Omental fat pad (tissue), 4 donors: ENCODE data around the gene DPYSL5. TPM values are rescaled to one million over a fixed set of nuclear protein-coding genes. Genes with fewer than 3 reads are reported as not detected.

Source experiments
- ATAC-seq: fragments of 150-250 bp; one replicate; pipeline ENCODE4 v1.9.1; 2016; ENCODE audit warnings: mild to moderate bottlenecking, moderate library complexity; ENCODE audit not compliant: low FRiP score
- DNase-seq: peaks from one replicate; pipeline ENCODE4 v3.0.0-alpha.2; 2019; ENCODE audit warnings: low spot score
- total RNA-seq, 4 donors: library from RNA; depleted of rRNA; stranded (reverse); fragments of >200 nt; gene quantifications; one replicate each; pipeline ENCODE4 v1.1.0, GENCODE V29; 2016
- TF ChIP-seq, protein P1 (sequence below), 3 donors: fragments of 450-650 bp; IDR thresholded peaks; one replicate each; pipeline ENCODE4 v1.5.1; 2016 to 2017; ENCODE audit warnings: antibody characterized with exemption in 3 of 3, mild to moderate bottlenecking in 3 of 3, moderate library complexity in 2 of 3

Gene DPYSL5
- total RNA-seq, 4 donors from 2014 or later: not detected

DNA sequence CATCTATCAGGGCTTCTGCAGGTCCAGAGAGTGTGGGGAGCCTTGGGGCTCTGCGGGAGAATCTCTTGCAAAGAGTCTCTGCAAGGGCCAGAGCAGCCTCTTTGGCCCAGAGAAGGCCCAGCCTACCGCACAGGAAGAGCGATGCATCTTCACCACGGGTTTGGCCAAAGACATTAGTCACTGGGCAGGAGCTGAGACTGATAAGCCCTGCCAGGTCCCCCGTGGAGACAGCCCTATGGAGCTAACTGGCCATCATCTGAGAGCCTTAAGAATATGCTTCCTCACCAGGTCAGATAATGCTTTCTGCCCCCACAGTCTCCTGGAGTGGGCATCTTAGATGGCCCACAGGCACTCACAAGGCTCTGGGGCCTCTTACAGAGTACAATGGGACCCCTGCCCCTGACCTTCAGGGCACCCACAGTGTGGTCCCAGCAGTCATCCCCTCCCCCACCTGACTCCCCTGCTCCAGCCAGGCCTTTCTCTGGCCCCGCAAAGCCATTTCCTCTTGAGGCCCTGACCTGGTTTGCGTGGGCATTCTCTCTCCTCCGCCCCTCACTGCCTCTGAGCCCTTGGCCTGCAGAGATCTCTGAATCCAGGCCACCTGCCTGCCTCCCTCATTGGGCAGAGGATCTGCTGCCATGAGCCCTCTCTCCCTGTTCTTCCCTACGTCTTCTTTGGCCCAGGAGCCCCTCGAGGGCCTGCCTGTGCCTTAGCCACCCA, 90.6 kb downstream of the DPYSL5 start:
- DNase-seq (no peak), ATAC-seq (no peak)
- TF ChIP-seq, protein P1, sequence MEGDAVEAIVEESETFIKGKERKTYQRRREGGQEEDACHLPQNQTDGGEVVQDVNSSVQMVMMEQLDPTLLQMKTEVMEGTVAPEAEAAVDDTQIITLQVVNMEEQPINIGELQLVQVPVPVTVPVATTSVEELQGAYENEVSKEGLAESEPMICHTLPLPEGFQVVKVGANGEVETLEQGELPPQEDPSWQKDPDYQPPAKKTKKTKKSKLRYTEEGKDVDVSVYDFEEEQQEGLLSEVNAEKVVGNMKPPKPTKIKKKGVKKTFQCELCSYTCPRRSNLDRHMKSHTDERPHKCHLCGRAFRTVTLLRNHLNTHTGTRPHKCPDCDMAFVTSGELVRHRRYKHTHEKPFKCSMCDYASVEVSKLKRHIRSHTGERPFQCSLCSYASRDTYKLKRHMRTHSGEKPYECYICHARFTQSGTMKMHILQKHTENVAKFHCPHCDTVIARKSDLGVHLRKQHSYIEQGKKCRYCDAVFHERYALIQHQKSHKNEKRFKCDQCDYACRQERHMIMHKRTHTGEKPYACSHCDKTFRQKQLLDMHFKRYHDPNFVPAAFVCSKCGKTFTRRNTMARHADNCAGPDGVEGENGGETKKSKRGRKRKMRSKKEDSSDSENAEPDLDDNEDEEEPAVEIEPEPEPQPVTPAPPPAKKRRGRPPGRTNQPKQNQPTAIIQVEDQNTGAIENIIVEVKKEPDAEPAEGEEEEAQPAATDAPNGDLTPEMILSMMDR (IDR thresholded peaks at IDR 0.05): no peak

- ATAC-seq (no peak), DNase-seq (no peak)
- TF ChIP-seq, protein P1 (IDR thresholded peaks at IDR 0.05): no peak
These were observed 92.1 kb downstream of the DPYSL5 start for GRCh38 chr2:26940001-26940400.

DNA sequence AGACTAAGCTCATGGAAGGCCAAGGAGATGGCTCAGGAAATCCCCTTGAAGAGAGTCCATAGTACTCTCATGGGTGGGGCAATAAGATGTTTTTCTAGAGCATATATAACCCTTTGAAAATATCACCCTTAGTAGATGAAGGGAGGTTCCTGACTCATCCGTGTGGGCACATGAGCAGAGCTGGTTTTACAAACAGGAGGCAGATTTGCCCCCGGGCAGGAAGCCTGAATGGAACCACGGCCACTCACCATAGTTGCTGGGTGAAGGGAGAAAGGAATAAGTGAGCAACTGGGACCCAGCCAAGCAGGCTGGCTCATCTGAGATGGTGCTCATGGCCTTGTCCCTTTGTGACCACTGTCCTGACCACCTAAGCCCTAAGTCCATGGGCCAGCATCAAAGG, 93.6 kb downstream of the DPYSL5 start:
- DNase-seq (no peak), ATAC-seq (no peak)
- TF ChIP-seq, protein P1 (IDR thresholded peaks at IDR 0.05): no peak

- DNase-seq (peak; percentile 56), ATAC-seq (peak; percentile 33)
These were observed 94.8 kb downstream of the DPYSL5 start for GRCh38 chr2:26942543-26943295.

DNA sequence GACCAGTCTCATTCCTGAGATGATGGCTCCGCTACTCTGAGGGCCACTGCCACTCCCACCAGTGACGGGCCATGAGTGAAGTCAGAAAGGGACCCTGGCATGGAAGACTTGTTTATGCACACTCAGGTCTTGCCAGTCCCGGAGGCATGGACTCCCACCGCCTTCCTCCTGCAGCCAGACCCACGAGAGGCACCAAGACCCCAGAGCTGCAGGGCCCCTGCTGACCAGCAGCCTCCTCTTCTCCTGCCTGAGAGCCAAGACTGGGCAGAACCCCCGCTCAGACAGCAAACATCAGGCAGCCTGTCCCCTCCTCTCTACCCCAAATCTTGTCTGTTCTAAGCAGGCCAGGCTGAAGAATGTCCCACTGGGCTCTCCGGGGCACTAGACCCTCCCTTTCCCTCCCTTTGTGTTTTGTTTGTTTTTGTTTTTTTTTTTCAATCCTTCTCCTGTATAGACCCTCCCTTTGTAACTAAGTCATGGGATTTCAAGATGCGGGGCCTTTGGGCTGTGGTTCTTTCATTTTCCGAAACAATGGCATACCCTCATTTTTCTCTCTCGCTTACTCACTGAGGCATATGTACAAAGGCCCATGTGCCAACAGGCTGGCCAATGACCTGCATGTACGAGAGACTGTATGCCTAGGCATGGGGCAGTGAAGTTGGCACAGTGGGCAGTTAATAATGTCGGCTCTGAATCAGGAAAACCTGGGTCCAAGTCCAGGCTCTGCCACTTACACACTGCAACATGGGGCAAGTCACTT, 98.2 kb downstream of the DPYSL5 start:
- no peak for ATAC-seq

More at GRCh38 chr2:26942543-26943295, 94.8 kb downstream of the DPYSL5 start:
- TF ChIP-seq, protein P1 (IDR thresholded peaks at IDR 0.05): peak in 1 of 3 donors; percentile 19

More for the DNA sequence above, 98.2 kb downstream of the DPYSL5 start:
- no peak for DNase-seq
- TF ChIP-seq, protein P1 (IDR thresholded peaks at IDR 0.05): no peak
